ENCODE data around the gene KCNG2.
A peak's percentile ranks its signal among the peaks of the same experiment; 100 is the strongest.

The KCNG2 gene

DNA sequence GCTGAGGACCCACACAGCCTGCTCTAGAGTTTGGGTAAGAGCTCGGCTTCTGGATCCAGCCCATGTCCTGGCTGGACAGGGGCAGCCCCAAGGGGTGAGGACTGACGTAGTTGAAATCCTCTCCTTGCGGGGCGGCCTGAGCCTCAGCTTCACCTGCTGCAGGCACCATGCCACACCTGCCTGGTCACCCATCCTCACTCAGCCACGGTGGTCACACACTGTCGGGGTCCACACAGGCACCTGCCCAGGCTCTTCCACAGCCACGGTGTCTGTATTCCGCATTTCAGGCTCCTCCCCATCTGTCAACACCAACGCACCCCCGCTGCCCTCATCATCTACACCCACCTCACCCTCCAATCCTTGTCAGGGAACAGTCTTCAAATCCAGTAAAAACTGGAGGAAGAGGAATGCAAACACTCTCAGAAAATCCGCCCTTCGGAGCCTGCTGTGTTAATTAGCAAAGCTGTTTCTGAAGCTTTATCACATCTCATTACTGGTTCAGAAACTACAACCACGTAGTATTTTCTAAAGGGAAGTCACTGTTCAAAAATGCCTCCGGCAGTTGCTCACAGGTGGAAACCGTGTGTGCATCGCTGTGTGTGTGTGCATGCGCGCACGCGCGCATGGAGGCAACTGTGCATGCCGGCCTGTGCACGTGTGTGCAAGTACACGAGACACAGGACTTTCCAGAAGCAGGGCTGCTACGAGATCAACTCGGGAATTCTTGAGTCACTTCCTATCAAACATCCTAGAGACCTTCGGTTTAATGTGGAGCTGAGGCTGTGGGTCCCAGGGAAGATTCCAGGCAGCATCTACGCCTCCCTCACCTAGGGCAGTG, 115.5 kb downstream of the KCNG2 start:
- DNase-seq, result no peak

DNA sequence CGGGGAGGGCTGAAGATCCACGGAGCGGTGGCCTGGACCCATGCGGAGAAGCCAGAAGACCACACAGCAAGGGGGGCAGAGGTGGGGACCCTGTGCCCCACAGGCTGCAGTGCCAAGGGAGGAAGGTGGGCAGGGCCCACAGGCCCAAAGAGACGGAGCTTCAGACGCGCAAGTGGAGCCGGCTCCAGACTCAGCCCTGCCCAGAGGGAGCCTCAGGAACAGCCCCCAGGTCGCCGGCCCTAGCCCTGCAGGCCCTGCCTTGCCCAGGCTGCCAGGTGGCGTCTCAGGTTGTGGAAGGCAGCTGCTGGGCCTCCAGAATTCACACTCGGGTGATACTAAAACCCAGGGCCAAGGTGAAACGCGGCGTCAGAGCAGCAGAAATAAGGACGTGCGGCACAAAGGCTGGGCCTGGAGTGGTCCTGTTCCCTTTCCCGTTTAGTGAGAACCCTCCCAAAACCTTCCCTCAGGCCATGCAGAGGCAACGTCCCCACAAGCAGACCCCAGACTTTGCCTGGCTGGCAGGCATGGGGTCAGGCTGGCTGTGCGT, 116.9 kb downstream of the KCNG2 start:
- DNase-seq, result no peak

DNA sequence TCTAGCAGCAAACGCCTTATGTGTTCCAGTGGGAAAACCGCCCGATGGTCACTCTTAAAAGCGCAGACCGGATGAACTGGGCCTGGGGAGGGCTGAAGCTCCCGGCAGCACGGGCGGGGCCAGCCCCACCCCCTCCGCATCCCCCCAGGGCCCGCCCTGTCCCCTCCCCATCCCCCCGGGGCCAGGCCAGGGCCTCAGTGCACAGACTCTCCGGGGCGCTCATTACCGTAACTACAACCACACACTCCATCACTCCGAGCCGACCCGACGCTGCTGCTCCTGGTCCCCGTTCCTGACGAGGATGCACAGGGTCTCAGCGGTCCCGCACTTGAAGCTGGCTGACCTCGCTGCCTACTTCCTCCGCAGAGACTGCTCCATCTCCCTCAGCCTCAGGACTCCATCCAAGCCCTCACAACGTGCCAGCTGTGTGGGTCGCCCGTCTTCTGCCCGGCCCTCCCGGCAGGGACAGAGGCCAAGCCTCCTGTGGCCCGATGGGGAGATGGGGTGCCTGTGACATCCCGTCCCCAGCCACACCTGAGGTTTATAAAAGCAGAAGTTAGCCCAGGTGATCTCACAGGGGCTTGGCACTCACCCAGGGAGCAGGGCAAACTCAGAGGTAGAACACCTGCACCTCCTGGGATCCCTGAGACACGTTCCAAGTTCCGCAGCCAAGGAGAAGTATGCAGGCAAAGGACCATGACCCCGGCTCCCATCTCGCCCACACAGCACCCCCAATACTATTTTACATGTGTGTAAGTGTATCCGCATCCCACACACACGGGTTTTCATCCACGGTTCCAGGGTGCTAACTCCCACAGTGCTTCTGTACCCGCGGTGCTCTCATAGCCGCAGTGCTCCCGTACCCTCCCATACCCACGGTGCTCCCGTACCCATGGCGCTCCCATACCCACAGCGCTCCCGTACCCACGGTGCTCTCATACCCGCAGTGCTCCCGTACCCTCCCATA, 117.7 kb downstream of the KCNG2 start:
- no peak for DNase-seq

DNA sequence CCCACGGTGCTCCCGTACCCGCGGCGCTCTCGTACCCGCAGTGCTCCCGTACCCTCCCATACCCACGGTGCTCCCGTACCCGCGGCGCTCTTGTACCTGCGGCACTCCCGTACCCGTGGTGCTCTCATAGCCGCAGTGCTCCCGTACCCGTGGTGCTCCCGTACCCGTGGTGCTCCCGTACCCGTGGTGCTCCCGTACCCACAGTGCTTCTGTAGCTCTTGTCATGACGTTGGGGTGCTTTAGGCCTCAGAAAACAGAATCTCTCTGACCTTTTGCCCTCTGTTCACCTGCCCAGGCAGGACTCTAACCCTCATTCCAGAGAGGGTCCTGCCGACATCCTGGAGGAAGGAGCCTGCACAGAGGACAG, 118.4 kb downstream of the KCNG2 start:
- DNase-seq, result no peak

DNA sequence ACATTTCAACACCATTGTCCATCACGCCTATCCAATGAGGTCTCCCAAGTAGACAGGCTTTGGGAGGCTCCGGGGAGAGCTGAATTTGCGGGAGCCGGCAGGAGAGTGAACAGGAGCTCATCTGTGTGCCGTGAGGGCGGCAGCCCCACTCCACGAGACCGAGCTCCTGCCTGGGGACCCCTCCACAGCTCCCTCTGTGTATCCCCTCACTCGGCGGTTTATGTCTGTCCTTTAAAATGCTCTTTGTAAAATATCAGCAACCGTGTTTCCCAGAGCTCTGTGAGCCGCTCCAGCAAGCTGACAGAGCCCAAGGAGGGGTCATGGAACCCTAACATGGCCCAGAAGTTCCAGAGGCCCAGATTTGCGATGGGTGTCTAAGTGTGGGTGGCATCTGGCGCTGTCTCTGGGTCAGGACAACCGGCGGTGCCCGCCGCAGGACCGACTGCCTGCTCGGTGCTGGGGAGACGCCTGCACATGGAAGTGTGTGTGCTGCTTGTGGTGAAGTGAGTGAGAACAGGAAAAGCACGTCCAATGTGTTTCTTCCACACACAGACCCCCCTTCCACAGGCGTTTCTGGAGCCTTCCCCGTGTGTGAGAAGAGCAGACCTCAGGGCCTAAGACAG, 118.9 kb downstream of the KCNG2 start:
- DNase-seq, result no peak

DNA sequence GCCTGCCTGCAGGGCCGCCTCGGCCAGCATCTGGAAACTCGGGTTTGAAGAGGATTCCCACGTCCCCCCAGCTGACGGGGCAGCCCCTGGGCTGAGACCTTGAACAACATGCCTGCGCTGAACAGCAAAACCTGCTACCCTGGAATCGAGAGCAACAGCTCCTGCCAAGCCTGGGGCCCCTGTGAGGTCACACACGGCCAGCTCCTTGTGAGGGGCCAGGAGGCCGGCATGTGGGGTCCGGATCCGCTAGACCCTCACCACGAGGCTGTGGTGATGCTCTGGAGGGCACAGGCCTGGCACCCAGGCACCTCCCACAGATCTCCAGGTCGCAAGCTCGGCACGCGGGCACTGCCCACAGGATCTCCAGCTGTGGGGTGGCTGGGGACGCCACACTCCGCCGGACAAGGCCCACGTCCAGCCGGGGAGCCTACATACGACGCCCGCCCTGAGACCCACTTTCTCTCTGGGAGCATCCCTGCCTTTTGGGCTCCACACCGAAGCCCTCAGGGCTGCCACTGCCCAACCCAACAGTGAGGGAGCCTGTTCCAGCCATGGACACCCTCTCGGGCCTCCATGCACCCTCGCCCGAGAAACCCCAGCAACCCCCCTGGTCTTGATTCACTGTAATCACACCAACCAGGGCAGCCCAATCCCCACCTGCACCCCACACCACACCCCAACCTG, 119.6 kb downstream of the KCNG2 start:
- DNase-seq, result no peak

DNA sequence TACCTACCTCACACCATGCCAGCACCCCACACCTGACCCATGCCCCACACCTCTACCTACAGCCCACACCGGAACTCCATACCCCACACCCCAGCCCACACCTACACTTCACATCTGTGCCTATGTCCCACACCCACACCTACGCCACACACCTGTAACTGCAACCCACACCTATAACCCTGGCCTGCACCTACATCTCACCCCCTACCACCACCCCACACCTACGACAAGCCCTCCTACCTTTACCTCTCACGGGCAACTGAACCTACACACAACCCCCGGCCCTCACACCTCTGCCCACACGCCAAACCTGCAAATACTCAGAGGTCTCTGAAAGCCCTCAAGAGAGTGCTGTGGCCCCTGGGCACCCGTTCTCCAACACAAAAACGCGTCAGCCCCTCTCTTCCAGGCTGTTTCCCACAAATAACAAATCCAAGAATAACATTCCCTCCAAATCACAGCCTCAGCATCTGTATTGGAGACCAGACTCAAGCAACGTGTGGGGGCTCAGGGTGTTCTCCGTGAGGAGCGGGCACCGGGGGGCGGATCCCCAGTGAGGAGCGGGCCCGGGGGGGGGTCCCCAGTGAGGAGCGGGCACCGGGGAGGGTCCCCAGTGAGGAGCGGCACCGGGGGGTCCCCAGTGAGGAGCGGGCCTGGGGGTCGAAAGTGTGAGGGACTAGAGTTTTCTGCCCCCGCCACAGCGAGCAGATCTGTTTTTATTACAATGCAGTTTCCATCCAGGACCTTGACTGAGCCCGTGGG, 120.3 kb downstream of the KCNG2 start:
- no peak for DNase-seq

DNA sequence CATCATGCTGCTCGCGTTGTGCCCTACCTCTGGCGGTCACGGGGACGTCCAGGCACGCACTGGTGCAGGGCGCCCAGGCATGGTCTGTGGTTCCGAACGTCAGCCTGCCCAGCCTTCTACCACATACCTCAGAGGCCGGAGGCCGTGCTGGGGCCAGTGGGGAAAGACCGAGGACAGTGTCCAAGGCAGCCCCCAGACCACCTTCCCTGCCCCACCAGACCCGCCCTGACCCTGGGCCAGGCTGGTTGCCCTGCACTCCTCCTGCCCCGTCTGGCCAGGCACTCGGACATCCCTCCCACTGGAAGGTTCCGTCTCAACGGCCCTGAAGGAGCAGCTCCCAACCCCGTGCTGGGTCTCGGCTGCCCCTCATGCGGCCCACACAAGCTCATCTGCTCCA, 120.9 kb downstream of the KCNG2 start:
- no peak for DNase-seq

DNA sequence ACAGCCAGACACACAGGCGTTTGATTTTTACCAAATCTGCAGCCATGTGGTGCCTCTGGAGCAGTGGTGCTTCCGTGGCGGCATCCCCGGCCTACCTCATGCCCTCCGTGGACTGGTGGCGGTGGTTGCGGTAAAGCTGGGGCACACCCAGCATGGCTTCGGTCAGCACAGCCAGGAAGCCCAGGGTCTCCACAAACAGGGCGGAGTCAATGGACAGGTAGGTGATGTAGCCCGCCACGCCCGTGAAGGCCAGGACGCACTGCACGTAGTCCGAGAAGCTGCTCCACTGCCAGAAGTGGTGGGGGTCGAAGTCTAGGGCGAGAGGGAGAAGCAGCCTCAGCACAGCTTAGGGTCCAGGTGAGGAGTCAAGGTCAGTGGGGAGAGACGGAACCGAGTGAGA, 121.4 kb downstream of the KCNG2 start:
- no peak for DNase-seq

DNA sequence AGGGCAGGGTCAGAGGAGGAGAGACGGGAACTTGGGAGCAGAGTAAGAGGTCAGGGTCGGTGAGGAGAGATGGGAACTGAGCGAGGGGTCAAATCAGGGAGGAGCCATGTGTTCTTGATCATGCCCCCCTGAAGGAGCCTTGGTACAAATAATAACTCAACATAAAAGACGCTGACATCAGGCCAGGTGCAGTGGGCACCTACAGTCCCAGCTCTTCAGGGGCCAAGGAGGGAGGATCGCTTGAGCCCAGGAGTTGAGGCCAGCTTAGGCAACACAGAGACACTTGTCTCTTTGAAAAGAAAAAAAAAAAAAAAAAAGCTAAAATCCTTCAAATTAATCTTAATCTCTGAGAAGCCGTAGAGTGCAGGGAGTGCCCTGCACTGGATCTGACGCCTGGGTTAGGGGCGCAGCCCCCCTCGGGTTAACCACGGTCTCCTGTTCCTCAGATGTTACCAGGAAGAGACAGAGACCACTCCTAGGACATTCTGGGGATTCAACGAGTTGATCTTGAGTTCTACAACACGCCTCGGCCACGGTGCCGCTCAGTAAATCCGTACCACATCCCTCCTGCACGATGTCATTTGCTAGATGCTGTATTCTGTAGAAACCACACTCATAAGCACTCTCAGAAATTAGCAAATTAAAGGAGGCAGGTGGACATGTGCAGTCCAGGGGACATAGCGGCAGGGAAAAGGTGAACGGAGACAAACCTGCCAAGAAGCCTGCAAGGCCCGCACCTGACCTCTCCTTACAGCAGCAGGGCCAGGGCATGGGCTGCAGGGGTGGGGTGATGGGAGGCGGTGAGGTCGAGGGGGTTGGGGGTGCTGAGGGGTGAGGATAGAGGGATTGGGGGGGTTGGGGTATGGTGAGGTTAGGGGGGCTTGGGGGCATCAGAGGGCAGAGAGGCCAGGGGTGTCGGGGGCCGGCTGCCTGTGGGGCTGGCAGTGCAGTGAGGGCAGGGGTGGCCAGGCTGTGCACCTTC, 124.5 kb downstream of the KCNG2 start:
- no peak for DNase-seq

DNA sequence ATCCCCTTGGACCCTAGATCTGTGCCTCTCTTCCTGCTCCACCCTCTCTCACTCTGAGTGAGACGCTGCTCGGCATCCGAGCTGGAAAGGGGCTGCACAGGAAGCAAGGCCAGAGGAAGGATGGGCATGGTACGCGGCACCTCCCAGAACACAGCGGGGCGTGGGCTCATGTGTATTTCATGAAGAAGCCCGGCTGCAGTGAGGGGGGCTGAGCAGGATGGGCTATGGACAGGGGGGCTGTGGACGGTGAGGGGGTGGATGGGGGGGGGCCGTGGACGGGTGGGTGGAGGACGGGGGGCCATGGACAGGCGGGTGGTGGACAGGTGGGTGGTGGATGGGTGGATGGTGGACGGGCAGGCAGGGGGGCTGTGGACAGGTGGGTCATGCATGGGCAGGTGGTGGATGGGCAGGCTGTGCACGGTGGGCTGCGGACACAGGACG, 125.3 kb downstream of the KCNG2 start:
- DNase-seq, result no peak

DNA sequence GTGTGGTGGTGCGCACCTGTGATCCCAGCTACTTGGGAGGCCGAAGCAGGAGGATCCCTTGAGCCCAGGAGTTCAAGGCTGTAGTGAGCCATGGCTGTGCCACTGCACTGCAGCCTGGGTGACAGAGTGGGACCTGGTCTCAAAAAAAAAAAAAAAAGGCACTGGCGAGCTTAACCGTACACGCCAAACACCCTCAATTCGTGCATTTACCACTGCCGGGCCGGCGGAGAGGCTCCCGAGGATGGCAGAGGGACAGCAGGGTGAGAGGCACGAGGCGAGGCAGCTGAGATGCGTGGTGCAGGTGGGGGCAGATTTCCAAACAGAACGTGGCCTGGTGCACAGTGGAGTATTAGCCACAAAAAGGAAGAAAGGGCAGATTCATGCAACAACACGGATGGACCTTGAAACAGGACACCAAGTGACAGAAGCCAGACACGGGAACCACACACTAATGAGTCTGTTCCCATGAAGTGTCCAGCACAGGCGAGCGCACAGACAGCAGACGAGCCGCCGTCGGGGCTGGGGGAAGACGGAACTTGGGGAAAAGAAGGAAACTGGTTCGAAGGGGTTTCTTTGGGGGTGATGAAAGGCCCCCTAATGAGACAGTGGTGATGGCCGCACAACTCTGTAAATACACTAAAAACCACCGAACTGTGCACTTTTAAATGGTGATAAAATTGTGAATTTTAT, 126.3 kb downstream of the KCNG2 start:
- no peak for DNase-seq

DNA sequence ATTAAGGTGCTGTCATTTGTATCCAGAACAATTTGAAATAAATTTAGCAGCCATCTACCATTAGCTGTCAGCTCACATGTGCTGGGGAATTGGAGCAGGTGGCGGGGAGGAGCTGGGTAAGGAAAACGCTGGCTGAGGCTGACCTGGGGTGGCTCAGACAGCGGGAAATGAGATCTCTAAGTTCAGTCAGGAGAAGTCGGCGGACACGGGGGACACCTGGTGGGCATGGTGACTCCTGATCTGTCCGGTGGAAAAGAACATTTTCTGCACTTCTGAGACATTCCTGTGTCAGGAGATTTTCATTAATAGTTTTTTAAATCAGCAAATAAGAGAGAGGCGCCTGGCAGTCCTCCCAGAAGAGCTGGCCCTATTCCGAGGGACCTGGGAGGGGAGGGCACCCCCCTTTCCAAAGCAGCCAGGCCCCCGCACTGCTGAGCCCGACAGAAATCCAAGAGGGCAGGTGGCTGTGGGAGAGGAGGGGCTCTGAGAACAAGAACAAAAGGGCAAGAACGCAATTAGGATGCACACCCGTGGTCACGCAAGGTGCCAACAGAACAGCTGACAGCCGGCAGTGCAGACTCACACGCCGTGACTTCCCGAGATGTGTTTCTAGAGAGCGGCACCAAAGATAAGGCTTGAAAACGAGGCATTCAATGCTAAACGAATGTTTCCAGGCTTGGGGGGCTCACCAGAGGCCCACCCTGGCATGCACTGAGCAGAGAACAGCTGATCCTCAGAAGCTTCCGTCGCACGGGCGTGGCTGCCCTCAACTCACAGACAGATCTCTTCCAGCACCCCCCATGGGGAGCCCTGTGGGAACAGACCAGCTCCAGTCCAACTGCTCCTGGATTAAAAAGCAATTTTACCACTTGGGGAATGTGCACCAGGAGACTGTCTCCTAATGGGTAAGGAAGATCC, 127.3 kb downstream of the KCNG2 start:
- peak; percentile 58 for DNase-seq

DNA sequence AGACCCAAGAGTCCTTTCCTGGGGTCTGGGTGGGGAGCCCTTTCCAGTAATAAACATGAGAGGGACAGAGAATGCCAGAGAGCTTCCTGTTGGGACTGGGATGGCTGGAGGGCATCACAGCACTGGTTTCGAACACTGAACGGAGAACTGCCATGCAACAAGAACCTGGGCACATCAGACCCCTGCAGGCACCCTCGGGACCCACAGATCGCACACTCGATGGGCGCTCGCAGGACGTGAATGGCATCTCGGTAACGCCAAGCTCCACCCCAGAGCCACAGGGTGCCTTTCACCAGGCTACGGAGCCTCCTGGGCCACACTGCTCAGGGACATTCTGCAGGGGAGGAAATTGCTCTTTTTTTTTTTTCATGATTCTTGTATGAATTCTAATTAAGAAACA, 128.6 kb downstream of the KCNG2 start:
- DNase-seq, result no peak

DNA sequence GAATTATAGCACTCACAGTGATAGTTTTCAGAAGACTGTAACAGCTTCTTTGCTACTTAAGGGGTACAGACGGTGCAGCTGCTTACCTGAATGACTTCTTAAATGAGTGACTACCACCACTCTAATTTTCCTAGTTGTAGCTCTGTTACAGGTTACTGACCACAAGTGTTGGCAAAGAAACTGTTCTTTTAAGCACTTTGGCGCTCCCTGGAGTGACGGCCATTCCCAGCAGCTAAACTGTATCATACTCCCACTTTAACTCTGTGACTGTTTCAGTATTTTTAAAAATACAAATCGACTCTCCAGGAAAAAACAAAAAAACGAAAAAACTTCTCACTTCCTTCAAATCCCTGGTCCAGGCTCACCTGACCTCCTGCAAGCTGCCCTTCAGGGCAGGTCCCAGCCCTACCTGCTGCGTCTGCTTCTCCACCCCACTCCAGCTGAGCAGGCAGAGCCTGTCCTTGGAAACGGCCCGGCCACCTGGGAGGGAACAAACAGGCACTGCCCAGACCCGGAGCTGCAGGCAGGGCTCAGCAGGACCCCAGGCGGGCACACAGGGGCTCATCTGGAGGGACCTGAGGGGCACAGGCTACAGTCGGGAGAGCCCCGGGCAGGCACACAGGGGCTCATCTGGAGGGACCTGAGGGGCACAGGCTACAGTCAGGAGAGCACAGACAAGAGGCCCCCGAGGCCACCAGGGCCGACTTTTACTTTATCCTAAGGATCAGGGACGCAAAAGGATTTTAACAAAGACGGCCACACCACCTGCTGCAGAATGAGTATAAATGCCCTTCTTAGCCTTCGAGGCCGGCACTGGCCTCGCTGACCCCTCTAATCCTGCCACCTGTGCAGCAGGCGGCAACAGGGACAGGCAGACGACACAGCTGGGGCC, 129.2 kb downstream of the KCNG2 start:
- DNase-seq, result no peak

DNA sequence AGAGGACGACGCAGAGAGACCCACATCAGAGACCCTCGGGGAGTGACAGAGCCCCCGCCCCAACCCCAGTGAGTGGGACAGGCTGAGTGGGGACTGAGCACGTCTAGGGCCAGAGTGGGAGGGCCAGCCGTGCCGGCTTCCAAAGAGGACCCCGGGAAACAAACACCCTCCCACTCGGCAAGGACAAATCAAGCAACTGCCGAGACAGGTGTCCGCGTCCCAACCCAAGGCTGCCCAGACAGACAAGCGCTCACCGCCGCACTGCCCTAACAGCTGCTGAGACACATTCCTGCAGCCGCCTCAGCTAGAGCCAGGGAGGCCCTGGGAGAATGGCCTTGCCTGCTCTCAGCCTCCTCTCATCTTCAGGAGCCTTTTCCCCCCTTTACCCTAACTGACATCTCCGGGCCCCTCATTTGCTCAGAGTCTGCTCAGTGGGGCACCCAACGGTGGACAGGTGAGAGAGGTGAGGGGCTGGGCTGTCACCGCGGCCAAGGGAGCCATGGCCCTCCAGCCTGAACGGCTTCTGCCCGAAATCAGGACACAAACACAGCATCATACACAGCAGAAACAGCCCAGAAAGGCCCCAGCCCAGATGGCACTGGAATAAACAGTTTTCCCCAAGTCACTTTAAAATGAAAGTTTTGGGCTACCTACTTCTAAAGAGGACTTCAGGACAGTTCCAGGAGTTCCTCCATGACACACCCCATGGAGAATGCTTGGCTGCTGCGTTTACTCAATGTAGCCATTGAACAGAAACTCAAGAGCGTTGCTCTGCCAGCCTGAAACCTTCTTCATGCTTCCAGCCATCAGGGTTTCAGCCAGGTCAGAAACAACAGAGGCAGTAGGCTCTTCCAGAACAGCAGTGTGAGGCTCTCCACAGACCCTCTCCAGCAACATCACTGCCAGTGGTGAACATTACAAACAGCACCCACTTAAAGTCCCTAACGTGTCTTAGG, 130.1 kb downstream of the KCNG2 start:
- DNase-seq, result no peak

All from NCI-H446 treated with DMSO at 0.1 percent for 48 hours (cell line).